ENCODE results near the gene PLA2G12A.

GRCh38 chr4:109708990-109709389, 20.9 kb downstream of the PLA2G12A start:
- TF ChIP-seq IRF3 (IDR thresholded peaks at IDR 0.05) (no peak), CTCF (IDR thresholded peaks at IDR 0.05 in 2 of 3, conservative IDR thresholded peaks at IDR 0.05 in 1 of 3; ENCODE audit: control insufficient read depth in 2 of 3, extremely low read depth in 1 of 3, insufficient read depth in 1 of 3, low read depth in 3 of 3, low read length in 3 of 3) (no peak), ZNF274 (IDR thresholded peaks at IDR 0.05; ENCODE audit: insufficient read depth, insufficient read length) (no peak), HDAC2 (IDR thresholded peaks at IDR 0.05) (no peak)
